ENCODE data around the gene REM2. TPM values are rescaled to one million over a fixed set of nuclear protein-coding genes. Genes with fewer than 3 reads are reported as not detected.
A peak's percentile ranks its signal among the peaks of the same experiment; 100 is the strongest.
"Not testable (repeated sequence)": the region's sequence is repeated elsewhere in the genome, so short reads cannot be mapped to it uniquely, and the experiment has no call there.

REM2 gene
- total RNA-seq, 3 donors from 2014 or later: 0.13 to 0.27 (median 0.15) TPM

GRCh38 chr14:22844221-22845102 lies 38.6 kb upstream of the REM2 start:
- no peaks in the 10 kb centered on the region for H3K36me3 Mint-ChIP-seq (ENCODE audit: insufficient read depth)
- no peaks in the 10 kb centered on the region for H3K4me1 Mint-ChIP-seq (ENCODE audit: low read depth)
- no peak overlapping the region for H3K4me3 Mint-ChIP-seq
- H3K9me3 Mint-ChIP-seq: no peaks in the 10 kb centered on the region
- peaks cover 19% of the 10 kb centered on the region for H3K27me3 Mint-ChIP-seq (ENCODE audit: low read depth)
- DNase-seq: no peak
- no peak for ATAC-seq

GRCh38 chr14:22845103-22845394 lies 38.0 kb upstream of the REM2 start:
- H3K36me3 Mint-ChIP-seq (ENCODE audit: insufficient read depth): no peaks in the 10 kb centered on the region
- H3K9me3 Mint-ChIP-seq: no peaks in the 10 kb centered on the region
- H3K4me3 Mint-ChIP-seq: no peak overlapping the region
- H3K27me3 Mint-ChIP-seq (ENCODE audit: low read depth): peaks cover 17% of the 10 kb centered on the region
- DNase-seq: no peak
- ATAC-seq: no peak
- no peaks in the 10 kb centered on the region for H3K4me1 Mint-ChIP-seq (ENCODE audit: low read depth)

GRCh38 chr14:22845821-22846625 lies 37.0 kb upstream of the REM2 start:
- Mint-ChIP-seq H3K27me3 (ENCODE audit: low read depth) (peaks cover 17% of the 10 kb centered on the region), H3K4me3 (no peak overlapping the region), H3K4me1 (ENCODE audit: low read depth) (no peaks in the 10 kb centered on the region), H3K36me3 (ENCODE audit: insufficient read depth) (no peaks in the 10 kb centered on the region), H3K9me3 (no peaks in the 10 kb centered on the region)
- ATAC-seq (no peak), DNase-seq (no peak)

GRCh38 chr14:22846811-22847307 lies 36.2 kb upstream of the REM2 start:
- H3K4me3 Mint-ChIP-seq: no peak overlapping the region
- no peak for DNase-seq

DNA sequence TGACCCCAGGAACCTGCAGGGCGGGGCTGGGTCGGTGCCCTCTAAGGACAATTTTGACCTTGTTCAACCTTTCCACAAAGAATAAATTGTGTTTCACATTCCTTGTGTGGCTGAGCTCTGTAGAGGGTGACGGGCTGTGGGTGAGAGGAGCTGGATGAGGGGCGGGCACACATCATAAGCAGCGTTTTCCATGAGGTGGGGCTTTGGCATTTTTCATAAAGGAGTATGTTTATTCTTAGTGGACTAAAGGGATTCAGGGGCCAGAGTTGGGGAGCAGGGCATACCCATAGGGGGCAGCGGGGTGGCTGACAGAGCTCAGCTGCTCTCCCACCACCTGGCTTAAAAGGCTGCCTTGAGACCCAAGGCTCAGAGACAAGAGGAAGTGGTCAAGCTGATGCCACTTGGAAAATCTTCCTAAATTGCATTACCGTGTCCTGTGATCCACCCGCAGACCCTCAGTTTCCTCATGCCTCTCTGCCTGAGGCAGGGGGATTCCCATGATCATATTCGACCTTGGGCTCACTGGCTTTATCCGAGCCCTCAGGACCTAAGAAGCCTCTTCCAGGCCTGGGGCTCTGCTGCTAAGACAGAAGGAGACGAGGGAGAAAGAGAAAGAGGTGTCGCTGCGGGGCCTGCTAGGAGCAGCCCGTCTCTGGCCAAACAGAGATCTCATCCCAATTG lies 35.2 kb upstream of the REM2 start:
- ATAC-seq (no peak), DNase-seq (no peak)
- Mint-ChIP-seq H3K27me3 (ENCODE audit: low read depth) (peaks cover 17% of the 10 kb centered on the region), H3K4me3 (no peak overlapping the region), H3K9me3 (no peaks in the 10 kb centered on the region), H3K4me1 (ENCODE audit: low read depth) (peaks cover 2% of the 10 kb centered on the region), H3K36me3 (ENCODE audit: insufficient read depth) (no peaks in the 10 kb centered on the region)

More at GRCh38 chr14:22846811-22847307, 36.2 kb upstream of the REM2 start:
- Mint-ChIP-seq H3K4me1 (ENCODE audit: low read depth) (no peaks in the 10 kb centered on the region), H3K9me3 (no peaks in the 10 kb centered on the region), H3K36me3 (ENCODE audit: insufficient read depth) (no peaks in the 10 kb centered on the region), H3K27me3 (ENCODE audit: low read depth) (peaks cover 17% of the 10 kb centered on the region)
- no peak for ATAC-seq

DNA sequence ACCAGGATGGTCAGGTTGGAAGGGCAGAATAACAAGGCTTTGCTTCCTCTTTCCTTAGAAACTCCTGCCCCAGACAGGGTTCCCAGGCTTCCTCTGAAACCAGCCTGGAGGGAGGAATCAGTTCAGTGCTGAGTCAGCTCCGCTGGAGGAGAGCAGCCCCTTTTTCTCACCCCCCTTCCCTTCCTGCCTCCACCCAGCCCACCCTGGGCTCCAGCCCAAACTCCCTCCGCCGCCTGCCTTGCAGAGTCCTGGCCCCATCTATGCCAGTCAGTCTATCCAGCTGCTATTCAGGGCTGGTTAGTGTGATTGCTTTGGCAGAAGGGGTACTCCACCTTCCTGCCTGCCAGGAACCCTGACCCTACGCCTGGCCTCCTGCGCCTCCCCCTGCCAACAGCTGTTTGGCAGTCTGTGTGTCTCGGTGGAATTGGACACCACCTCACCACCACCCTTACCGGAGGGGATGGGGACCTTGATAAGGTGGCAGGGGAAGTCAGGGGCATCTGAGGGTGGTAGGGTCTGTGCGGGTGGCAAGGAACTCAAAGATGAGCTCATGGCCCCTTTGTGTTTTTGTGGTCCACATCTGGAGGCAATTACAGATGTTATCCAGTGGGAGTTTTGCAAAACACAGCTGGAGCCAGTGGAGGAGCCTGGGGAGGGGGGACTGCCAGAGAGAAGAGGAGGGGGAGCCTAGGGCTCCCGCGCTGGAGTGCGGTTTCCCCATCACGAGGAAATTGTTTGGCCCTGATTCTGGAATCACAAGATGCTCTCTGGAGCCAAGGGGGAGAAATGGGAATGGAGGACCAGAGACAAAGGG lies 34.5 kb upstream of the REM2 start:
- Mint-ChIP-seq H3K9me3 (no peaks in the 10 kb centered on the region), H3K4me1 (ENCODE audit: low read depth) (peaks cover 5% of the 10 kb centered on the region), H3K36me3 (ENCODE audit: insufficient read depth) (no peaks in the 10 kb centered on the region), H3K27me3 (ENCODE audit: low read depth) (peaks cover 15% of the 10 kb centered on the region), H3K4me3 (no peak overlapping the region)
- DNase-seq (no peak), ATAC-seq (no peak)

DNA sequence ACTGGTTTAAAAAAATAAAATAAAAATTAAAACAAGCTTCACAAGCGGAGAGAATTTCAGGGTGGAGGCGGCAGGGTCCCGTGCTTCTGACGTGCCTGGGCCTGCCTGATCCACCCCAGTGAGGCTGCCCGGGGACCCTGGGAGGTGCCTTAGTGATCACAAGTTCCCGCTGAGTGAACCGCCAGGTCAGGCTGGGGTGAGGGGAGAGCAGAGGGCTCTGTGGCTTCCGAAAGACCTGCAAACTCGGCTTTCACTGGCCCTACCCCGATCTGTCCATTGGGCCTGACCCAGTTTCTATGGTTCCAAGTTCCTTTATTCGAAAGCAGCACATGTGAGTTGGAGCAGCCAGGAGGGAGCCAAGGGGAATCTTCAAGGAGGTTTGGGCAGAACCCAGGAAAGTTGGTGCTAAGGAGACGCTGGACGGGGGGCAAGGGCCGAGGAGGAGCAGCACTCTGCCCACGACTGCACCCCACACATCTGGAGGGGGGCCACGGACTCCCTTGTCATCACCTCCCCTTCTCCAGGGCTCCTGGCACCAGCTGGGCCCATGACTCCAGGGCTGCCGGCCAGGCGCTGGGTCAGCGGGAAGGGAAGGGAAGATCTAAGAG lies 33.7 kb upstream of the REM2 start:
- DNase-seq: no peak
- no peak for ATAC-seq
- Mint-ChIP-seq H3K27me3 (ENCODE audit: low read depth) (peaks cover 14% of the 10 kb centered on the region), H3K4me1 (ENCODE audit: low read depth) (peaks cover 5% of the 10 kb centered on the region), H3K9me3 (no peaks in the 10 kb centered on the region), H3K36me3 (ENCODE audit: insufficient read depth) (no peaks in the 10 kb centered on the region), H3K4me3 (no peak overlapping the region)

GRCh38 chr14:22850944-22851764 lies 31.9 kb upstream of the REM2 start:
- Mint-ChIP-seq H3K36me3 (ENCODE audit: insufficient read depth) (no peaks in the 10 kb centered on the region), H3K9me3 (no peaks in the 10 kb centered on the region), H3K4me1 (ENCODE audit: low read depth) (peaks cover 6% of the 10 kb centered on the region), H3K27me3 (ENCODE audit: low read depth) (peaks cover 7% of the 10 kb centered on the region), H3K4me3 (no peak overlapping the region)
- no peak for DNase-seq
- no peak for ATAC-seq

GRCh38 chr14:22852178-22852577 lies 30.8 kb upstream of the REM2 start:
- not testable (repeated sequence) for H3K9me3 Mint-ChIP-seq; H3K4me1 Mint-ChIP-seq (ENCODE audit: low read depth); H3K27me3 Mint-ChIP-seq (ENCODE audit: low read depth); H3K4me3 Mint-ChIP-seq; ATAC-seq; DNase-seq; H3K36me3 Mint-ChIP-seq (ENCODE audit: insufficient read depth)

- Mint-ChIP-seq H3K4me1 (ENCODE audit: low read depth) (peaks cover 8% of the 10 kb centered on the region), H3K36me3 (ENCODE audit: insufficient read depth) (no peaks in the 10 kb centered on the region), H3K9me3 (no peaks in the 10 kb centered on the region), H3K4me3 (no peak overlapping the region), H3K27me3 (ENCODE audit: low read depth) (peaks cover 6% of the 10 kb centered on the region)
- ATAC-seq: no peak
- DNase-seq: no peak
Measured at GRCh38 chr14:22852599-22852939, 30.5 kb upstream of the REM2 start.

DNA sequence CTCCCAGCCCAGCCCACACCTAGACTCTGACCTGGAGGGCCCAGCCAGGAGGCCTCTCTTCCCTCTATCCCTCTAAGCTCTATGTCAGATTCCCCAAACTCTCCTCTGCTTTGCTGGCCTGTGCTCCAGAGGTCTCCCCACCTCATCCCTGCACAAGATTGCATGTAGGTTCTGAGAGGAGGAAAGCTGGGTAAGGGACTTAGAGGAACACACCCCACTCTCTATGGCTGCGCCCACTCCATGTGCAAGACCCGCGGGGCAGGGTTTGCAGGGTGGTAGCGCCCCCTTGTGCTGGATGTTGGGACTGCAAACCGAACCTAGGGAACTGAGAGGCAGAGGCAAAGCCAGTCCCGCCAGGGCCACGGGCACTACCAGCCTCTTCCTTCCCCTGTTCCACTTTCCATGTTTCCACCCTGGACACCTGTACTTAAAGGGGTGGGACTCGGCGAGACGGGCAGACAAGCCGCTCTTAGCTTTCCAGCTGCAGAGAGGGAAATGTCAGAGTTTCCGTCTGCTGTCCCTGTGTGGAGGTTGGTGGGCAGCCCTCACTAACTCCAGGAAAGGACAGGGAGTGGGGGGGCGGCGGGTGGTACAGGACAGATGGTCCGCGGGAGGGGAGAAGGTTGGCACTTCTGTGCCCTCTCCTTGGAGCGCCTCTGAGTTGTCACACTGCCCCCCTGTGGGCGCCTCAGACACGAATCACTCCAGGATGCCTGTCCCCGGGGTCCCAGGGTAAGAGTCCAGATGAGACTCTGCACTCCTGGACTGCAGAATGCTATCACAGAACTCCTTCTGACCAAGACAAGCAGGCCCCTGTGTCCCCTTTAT lies 29.9 kb upstream of the REM2 start:
- ATAC-seq (peak; percentile 92 to 93), DNase-seq (peak; percentile 95)
- peaks cover 11% of the 10 kb centered on the region for H3K4me1 Mint-ChIP-seq (ENCODE audit: low read depth)
- no peaks in the 10 kb centered on the region for H3K9me3 Mint-ChIP-seq
- peak overlapping the region; percentile 80 for H3K4me3 Mint-ChIP-seq
- H3K36me3 Mint-ChIP-seq (ENCODE audit: insufficient read depth): no peaks in the 10 kb centered on the region
- peaks cover 6% of the 10 kb centered on the region for H3K27me3 Mint-ChIP-seq (ENCODE audit: low read depth)

GRCh38 chr14:22854296-22854695 lies 28.7 kb upstream of the REM2 start:
- H3K27me3 Mint-ChIP-seq (ENCODE audit: low read depth); ATAC-seq; DNase-seq; H3K9me3 Mint-ChIP-seq; H3K4me3 Mint-ChIP-seq; H3K36me3 Mint-ChIP-seq (ENCODE audit: insufficient read depth): not testable (repeated sequence)
- peaks cover 18% of the 10 kb centered on the region for H3K4me1 Mint-ChIP-seq (ENCODE audit: low read depth)

Measured in activated T-cell treated with anti-CD3 and anti-CD28 coated beads, Interleukin-2, amount 50 U/mL, for 4 hours (primary cell).